PC-3 (cell line): Measurements from ENCODE around the gene ARHGAP12. TPM values are rescaled to one million over a fixed set of nuclear protein-coding genes. Genes with fewer than 3 reads are reported as not detected.

Experiments used
- ATAC-seq: fragments of 200-7000 bp; cut with Tn5 transposase; 2 replicates; pipeline ENCODE4 v1.9.1; 2020; ENCODE audit warnings: mild to moderate bottlenecking, moderate library complexity
- BruUV-seq: library from RNA; stranded (reverse); fragments of 400-500 nt; replicated peaks from 2 replicates; lab custom pipeline; 2021; lab: Mats Ljungman, UMichigan
- CTCF ChIA-PET: fragments of 300-600 bp; sonication (Branson Sonifier 250); formaldehyde crosslinking; loops from one replicate; lab custom pipeline; 2022; ENCODE audit warnings: antibody characterized with exemption; lab: Charles Lee
- POLR2A ChIA-PET: fragments of 300-600 bp; sonication (Branson Sonifier 250); formaldehyde crosslinking; loops from one replicate; lab custom pipeline; 2022; ENCODE audit warnings: antibody characterized with exemption; ENCODE audit not compliant: unreplicated experiment; lab: Charles Lee
- DNase-seq: peaks from one replicate; pipeline ENCODE4 v3.0.0-alpha.2; 2015
- H2AFZ ChIP-seq: fragments of 300-600 bp; sonication (generic); 2 replicates; pipeline ENCODE4 v1.6.0; 2016; ENCODE audit warnings: antibody characterized with exemption, low read length
- H3F3A ChIP-seq: fragments of 300-600 bp; sonication (generic); one replicate; pipeline ENCODE4 v1.6.0; 2017; ENCODE audit warnings: antibody characterized with exemption, low read length, control low read depth, mild to moderate bottlenecking; ENCODE audit not compliant: unreplicated experiment
- H3K27ac ChIP-seq: fragments of 300-600 bp; sonication (generic); 2 replicates; pipeline ENCODE4 v1.5.1; 2016; ENCODE audit warnings: mild to moderate bottlenecking, low read length
- H3K27me3 ChIP-seq: fragments of 300-600 bp; sonication (generic); 2 replicates; pipeline ENCODE4 v1.6.1; 2016; ENCODE audit warnings: low read length, mixed read lengths
- H3K36me3 ChIP-seq: fragments of 300-600 bp; sonication (generic); 2 replicates; pipeline ENCODE4 v1.6.1; 2016; ENCODE audit warnings: low read depth, mixed run types, low read length, mixed read lengths
- H3K4me1 ChIP-seq: fragments of 300-600 bp; sonication (generic); 2 replicates; pipeline ENCODE4 v1.5.1; 2016; ENCODE audit warnings: low read length; ENCODE audit not compliant: insufficient read depth
- H3K4me2 ChIP-seq: fragments of 300-600 bp; sonication (generic); 2 replicates; pipeline ENCODE4 v1.6.0; 2016; ENCODE audit warnings: low read length
- H3K4me3 ChIP-seq: fragments of 300-600 bp; sonication (generic); 2 replicates; pipeline ENCODE4 v1.5.1; 2016; ENCODE audit warnings: mild to moderate bottlenecking, low read length, mixed read lengths
- H3K79me2 ChIP-seq: fragments of 300-600 bp; sonication (generic); 2 replicates; pipeline ENCODE4 v1.6.1; 2017; ENCODE audit warnings: low read length, mixed read lengths
- H3K9ac ChIP-seq: fragments of 300-600 bp; sonication (generic); 2 replicates; pipeline ENCODE4 v1.6.0; 2016; ENCODE audit warnings: mild to moderate bottlenecking, low read length
- H3K9me2 ChIP-seq: fragments of 300-600 bp; sonication (generic); replicated peaks from 2 replicates; pipeline ENCODE4 v1.6.1; 2016; ENCODE audit warnings: mixed run types, low read length, mixed read lengths
- H3K9me3 ChIP-seq: fragments of 300-600 bp; sonication (generic); 2 replicates; pipeline ENCODE4 v1.6.1; 2016; ENCODE audit warnings: low read length, mixed read lengths
- H4K20me1 ChIP-seq: fragments of 300-600 bp; sonication (generic); 2 replicates; pipeline ENCODE4 v1.6.1; 2016; ENCODE audit warnings: low read length, mixed read lengths
- EZH2 ChIP-seq: fragments of 300-600 bp; sonication (generic); IDR thresholded peaks from one replicate; pipeline ENCODE4 v1.6.1; 2017; ENCODE audit warnings: antibody characterized with exemption, mild to moderate bottlenecking, low read length; ENCODE audit not compliant: unreplicated experiment
- EZH2phosphoT487 ChIP-seq: fragments of 300-600 bp; sonication (generic); IDR thresholded peaks from 2 replicates; pipeline ENCODE4 v1.6.1; 2018; ENCODE audit warnings: mild to moderate bottlenecking, antibody characterized with exemption, low read length, borderline replicate concordance
- intact Hi-C: fragments of 100-400 bp; cut with micrococcal nuclease; formaldehyde crosslinking; loops from 2 replicates; pipeline ENCODE4 v1.9.0; 2023
- total RNA-seq: library from RNA; depleted of rRNA; stranded (reverse); fragments of >200 nt; gene quantifications from 2 replicates; pipeline ENCODE4 v1.2.3, GENCODE V29; 2014
- TF ChIP-seq, protein P1 (sequence below): fragments of 300-600 bp; sonication (generic); conservative IDR thresholded peaks from 2 replicates; pipeline ENCODE4 v1.5.1; 2017; ENCODE audit warnings: antibody characterized with exemption, low read depth, mild to moderate bottlenecking, low read length

Gene ARHGAP12
- total RNA-seq, 1 experiment from 2014 or later: 16.6 TPM

DNA sequence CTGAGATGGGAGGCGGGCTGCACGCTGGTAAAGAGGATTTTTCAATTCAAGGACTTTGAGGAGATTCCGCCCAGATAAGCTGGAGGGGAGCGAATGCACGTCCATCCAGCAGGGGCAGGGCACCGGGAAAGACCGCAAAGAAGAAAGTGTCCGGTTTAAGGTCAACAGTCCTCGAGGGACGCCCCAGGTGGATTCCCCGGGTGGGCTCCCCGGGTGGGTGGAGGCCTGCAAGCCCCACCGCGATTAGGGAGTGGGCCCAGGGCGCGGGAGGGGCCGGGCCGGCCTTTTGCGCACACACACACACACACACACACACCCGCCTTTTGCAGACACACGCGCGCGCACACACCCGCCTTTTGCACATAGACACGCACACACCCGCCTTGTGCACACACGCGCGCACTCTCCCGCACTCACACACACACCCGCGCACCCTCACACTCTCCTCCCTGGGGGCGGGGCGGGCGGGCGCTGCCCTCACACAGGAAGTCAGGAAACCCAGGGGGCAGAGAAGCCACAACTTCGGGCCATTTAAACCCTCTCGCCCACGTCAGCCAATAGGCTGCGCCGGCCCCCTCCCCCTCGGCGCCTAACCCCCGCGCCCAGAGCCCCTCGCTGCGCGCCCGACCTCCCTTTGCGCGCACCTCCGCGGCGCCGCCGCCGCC is 615 bp downstream of the ARHGAP12 start:
- TF ChIP-seq, protein P1, sequence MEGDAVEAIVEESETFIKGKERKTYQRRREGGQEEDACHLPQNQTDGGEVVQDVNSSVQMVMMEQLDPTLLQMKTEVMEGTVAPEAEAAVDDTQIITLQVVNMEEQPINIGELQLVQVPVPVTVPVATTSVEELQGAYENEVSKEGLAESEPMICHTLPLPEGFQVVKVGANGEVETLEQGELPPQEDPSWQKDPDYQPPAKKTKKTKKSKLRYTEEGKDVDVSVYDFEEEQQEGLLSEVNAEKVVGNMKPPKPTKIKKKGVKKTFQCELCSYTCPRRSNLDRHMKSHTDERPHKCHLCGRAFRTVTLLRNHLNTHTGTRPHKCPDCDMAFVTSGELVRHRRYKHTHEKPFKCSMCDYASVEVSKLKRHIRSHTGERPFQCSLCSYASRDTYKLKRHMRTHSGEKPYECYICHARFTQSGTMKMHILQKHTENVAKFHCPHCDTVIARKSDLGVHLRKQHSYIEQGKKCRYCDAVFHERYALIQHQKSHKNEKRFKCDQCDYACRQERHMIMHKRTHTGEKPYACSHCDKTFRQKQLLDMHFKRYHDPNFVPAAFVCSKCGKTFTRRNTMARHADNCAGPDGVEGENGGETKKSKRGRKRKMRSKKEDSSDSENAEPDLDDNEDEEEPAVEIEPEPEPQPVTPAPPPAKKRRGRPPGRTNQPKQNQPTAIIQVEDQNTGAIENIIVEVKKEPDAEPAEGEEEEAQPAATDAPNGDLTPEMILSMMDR: peak; percentile 32; the same call in 1 of the 2 replicates
- no peak for TF ChIP-seq EZH2phosphoT487
- peak; percentile 48 for ATAC-seq
- H4K20me1 ChIP-seq: peaks cover 17% of the 10 kb centered on the region; the same call in 1 of the 2 replicates
- ChIA-PET CTCF (interaction anchor here (0.6 to 1.0 kb wide), 2 partner anchors 62 to 66 kb away, joined by 5 to 8 read pairs; no protein-coding TSS in a partner anchor), POLR2A (interaction anchor here (0.6 kb wide), 1 partner anchor 161 kb away, joined by 6 read pairs; no protein-coding TSS in a partner anchor)
- H3K79me2 ChIP-seq: peaks cover 50% of the 10 kb centered on the region
- no peaks in the 10 kb centered on the region for H3K36me3 ChIP-seq
- no TSS peak for BruUV-seq
- DNase-seq: peak; percentile 45
- no peaks in the 10 kb centered on the region for H3K9me3 ChIP-seq
- intact Hi-C loops: loop anchor here (2.0 to 5.0 kb wide), 2 partner anchors 17 to 66 kb away; no protein-coding TSS in a partner anchor
- H2AFZ ChIP-seq: peak overlapping the region; percentile 85
- peaks cover 22% of the 10 kb centered on the region for H3K4me1 ChIP-seq
- no peaks in the 10 kb centered on the region for H3K9me2 ChIP-seq
- H3K4me3 ChIP-seq: peak overlapping the region; percentile 85
- no peaks in the 10 kb centered on the region for H3K27me3 ChIP-seq
- no peaks in the 10 kb centered on the region for H3F3A ChIP-seq
- H3K27ac ChIP-seq: no peak overlapping the region
- peak overlapping the region; percentile 83 for H3K4me2 ChIP-seq
- H3K9ac ChIP-seq: peak overlapping the region; percentile 78

DNA sequence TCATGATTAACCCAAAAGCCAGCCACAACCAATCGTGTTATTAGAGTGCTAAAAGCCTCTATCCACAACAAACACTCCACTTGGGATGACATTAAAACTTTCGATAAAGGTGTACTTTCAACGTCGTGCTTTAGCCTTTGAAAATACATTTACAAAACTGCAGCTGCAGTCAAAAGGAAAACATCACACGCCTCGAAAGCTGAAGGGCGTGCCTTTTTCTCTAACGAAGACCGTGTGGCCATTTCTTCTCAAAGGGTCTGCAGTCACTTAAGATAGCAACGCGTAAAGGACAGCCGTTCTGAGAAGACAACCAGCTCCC is 1.1 kb downstream of the ARHGAP12 start:
- peak overlapping the region; percentile 85 for H3K4me3 ChIP-seq
- no peaks in the 10 kb centered on the region for H3K9me3 ChIP-seq
- ChIA-PET CTCF (interaction anchor here (0.6 to 1.0 kb wide), 2 partner anchors 62 to 65 kb away, joined by 5 to 8 read pairs; no protein-coding TSS in a partner anchor), POLR2A (interaction anchor here (0.6 kb wide), 1 partner anchor 161 kb away, joined by 6 read pairs; no protein-coding TSS in a partner anchor)
- H3K27ac ChIP-seq: no peak overlapping the region
- H3F3A ChIP-seq: no peaks in the 10 kb centered on the region
- intact Hi-C loops: loop anchor here (5.0 kb wide), 1 partner anchor 65 kb away; no protein-coding TSS in a partner anchor
- BruUV-seq: no TSS peak
- H3K4me2 ChIP-seq: peak overlapping the region; percentile 83
- TF ChIP-seq EZH2phosphoT487 (no peak), EZH2 (no peak)
- TF ChIP-seq, protein P1: no peak
- peaks cover 17% of the 10 kb centered on the region; the same call in 1 of the 2 replicates for H4K20me1 ChIP-seq
- no peaks in the 10 kb centered on the region for H3K36me3 ChIP-seq
- no peaks in the 10 kb centered on the region for H3K27me3 ChIP-seq
- peaks cover 55% of the 10 kb centered on the region for H3K79me2 ChIP-seq
- ATAC-seq (no peak), DNase-seq (no peak)
- peak overlapping the region; percentile 49 for H2AFZ ChIP-seq
- H3K9me2 ChIP-seq: no peaks in the 10 kb centered on the region
- H3K9ac ChIP-seq: peak overlapping the region; percentile 48
- H3K4me1 ChIP-seq: peaks cover 22% of the 10 kb centered on the region
